Endothelial cell of coronary artery (primary cell): ENCODE data around the gene ETF1. TPM values are rescaled to one million over a fixed set of nuclear protein-coding genes. Genes with fewer than 3 reads are reported as not detected.

ENCODE experiments used
- total RNA-seq: library from RNA; depleted of rRNA; stranded (reverse); fragments of >200 nt; gene quantifications from 2 replicates; pipeline ENCODE4 v1.2.3, GENCODE V29; 2014

The ETF1 gene
- total RNA-seq, result 101 and 110 TPM in 2 replicates

DNA sequence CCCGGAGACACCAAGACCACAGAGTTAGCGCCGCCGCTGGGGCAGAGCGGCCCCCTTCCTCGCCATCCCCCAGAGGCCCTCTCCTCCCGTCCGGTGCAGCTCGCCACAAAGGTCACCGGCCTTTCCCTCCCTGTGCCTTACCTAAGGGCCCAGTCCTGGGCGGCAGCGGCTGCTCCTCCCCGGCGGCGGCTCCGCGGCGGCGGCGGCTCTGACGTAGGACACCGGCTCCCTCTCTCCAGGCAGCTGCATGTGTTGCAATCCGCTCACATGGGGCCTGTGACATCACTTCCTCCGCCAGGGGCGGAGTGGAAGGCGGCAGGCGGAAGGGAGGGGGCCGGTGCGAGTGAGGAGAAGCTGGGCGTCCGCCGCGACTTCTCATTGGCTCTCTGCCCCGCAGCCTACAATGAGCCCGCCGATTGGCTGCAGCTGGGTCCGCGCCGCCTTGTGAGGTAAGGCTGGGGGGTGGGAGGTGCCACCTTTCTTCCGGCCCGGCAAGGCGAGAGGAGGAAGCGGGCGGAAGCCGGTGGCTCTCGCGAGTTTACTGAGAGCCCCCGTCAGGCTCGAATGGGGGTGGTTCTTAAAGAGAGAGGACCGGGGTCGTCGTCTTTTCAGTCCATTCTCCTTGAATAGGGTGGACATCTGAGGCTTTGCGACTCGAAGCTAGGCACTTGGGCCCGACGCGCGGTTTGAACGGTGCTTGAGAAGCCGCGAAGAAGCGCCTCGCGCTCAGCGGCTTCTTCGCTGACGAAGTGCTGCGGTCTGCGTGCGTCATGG lies at the start of gene ETF1:
TSS of gene ETF1 (minus strand) at position 281 of the 774 bp plus-strand sequence. CDS start 318 bp downstream, outside the sequence.

GRCh38 chr5:138575194-138576015 lies 32.4 kb upstream of the ETF1 start, which contains the start of gene HSPA9:
Gene HSPA9, minus strand, starts transcription at chr5:138575401. Its CDS starts 83 bp downstream, at chr5:138575318.

GRCh38 chr5:138465261-138466124 lies 77.5 kb downstream of the ETF1 start, which contains the start of gene EGR1:
Gene EGR1, plus strand, starts transcription at chr5:138465479. Its CDS starts 283 bp downstream, at chr5:138465762.

Other genes with a start within 250 kb of the ETF1 start
- gene CDC25C, start 211.4 kb downstream of the ETF1 start, total RNA-seq, result 1.3 and 6.6 TPM in 2 replicates
- 37.2 and 37.8 TPM in 2 replicates for gene FAM53C, start 205.0 kb downstream of the ETF1 start, total RNA-seq
- 43.6 and 44.2 TPM in 2 replicates for gene KDM3B, start 190.6 kb downstream of the ETF1 start, total RNA-seq
- gene REEP2, start 104.2 kb downstream of the ETF1 start, total RNA-seq, result 2.0 and 2.8 TPM in 2 replicates
- gene EGR1, start 77.8 kb downstream of the ETF1 start, total RNA-seq, result 0.27 and 1.5 TPM in 2 replicates
- gene HSPA9, start 32.2 kb upstream of the ETF1 start, total RNA-seq, result 227 and 290 TPM in 2 replicates
- gene CTNNA1, start 210.2 kb upstream of the ETF1 start, total RNA-seq, result 586 and 663 TPM in 2 replicates